ENCODE data around the gene DUS1L. TPM values are rescaled to one million over a fixed set of nuclear protein-coding genes. Genes with fewer than 3 reads are reported as not detected.

Gene DUS1L
- total and polyA plus RNA-seq, 2 experiments from 2014 or later: 71.9 to 160 TPM

GRCh38 chr17:82073446-82073845 lies 7.8 kb upstream of the DUS1L start:
- H3K4me3 ChIP-seq: no peak overlapping the region
- H4K20me1 ChIP-seq (ENCODE audit: insufficient read depth, poor library complexity, severe bottlenecking): no peaks in the 10 kb centered on the region
- TF ChIP-seq CTCF (IDR thresholded peaks at IDR 0.05; ENCODE audit: poor library complexity): no peak
- no peak for TF ChIP-seq EZH2 (IDR thresholded peaks at IDR 0.05; ENCODE audit: borderline replicate concordance)
- TF ChIP-seq EZH2phosphoT487 (IDR thresholded peaks at IDR 0.05; ENCODE audit: low read depth, severe bottlenecking, unreplicated experiment): no peak
- H3K79me2 ChIP-seq: no peaks in the 10 kb centered on the region
- no peaks in the 10 kb centered on the region for H3K27me3 ChIP-seq
- no peaks in the 10 kb centered on the region for H3K9me2 ChIP-seq (replicated peaks; ENCODE audit: insufficient read depth)
- H3K4me1 ChIP-seq (ENCODE audit: insufficient read depth): no peaks in the 10 kb centered on the region
- no peaks in the 10 kb centered on the region for H3K9me3 ChIP-seq (ENCODE audit: low read depth)
- DNase-seq (ENCODE audit: low spot score): no peak
- no peak overlapping the region for H3K4me2 ChIP-seq
- H3K36me3 ChIP-seq (replicated peaks; ENCODE audit: insufficient read depth, low read depth): no peaks in the 10 kb centered on the region
- no peak overlapping the region for H3K27ac ChIP-seq
- H2AFZ ChIP-seq: no peak overlapping the region
- 87% methylated on average over 9 of the region's 9 CpGs for WGBS (ENCODE audit: low lambda C conversion rate, missing lambda C conversion rate)

- Histone ChIP-seq H3K27me3 (no peaks in the 10 kb centered on the region), H3K9me3 (ENCODE audit: low read depth) (no peaks in the 10 kb centered on the region), H3K4me3 (no peak overlapping the region), H2AFZ (no peak overlapping the region), H3K36me3 (replicated peaks; ENCODE audit: insufficient read depth, low read depth) (no peaks in the 10 kb centered on the region), H3K4me1 (ENCODE audit: insufficient read depth) (no peaks in the 10 kb centered on the region), H3K9me2 (replicated peaks; ENCODE audit: insufficient read depth) (no peaks in the 10 kb centered on the region), H3K79me2 (no peaks in the 10 kb centered on the region), H3K27ac (no peak overlapping the region), H3K4me2 (no peak overlapping the region), H4K20me1 (ENCODE audit: insufficient read depth, poor library complexity, severe bottlenecking) (no peaks in the 10 kb centered on the region)
- 80% methylated on average over 6 of the region's 6 CpGs for WGBS (ENCODE audit: low lambda C conversion rate, missing lambda C conversion rate)
- no peak for TF ChIP-seq EZH2 (IDR thresholded peaks at IDR 0.05; ENCODE audit: borderline replicate concordance)
- no peak for TF ChIP-seq EZH2phosphoT487 (IDR thresholded peaks at IDR 0.05; ENCODE audit: low read depth, severe bottlenecking, unreplicated experiment)
- no peak for TF ChIP-seq CTCF (IDR thresholded peaks at IDR 0.05; ENCODE audit: poor library complexity)
- no peak for DNase-seq (ENCODE audit: low spot score)
Measured at GRCh38 chr17:82072827-82073226, 7.2 kb upstream of the DUS1L start.

GRCh38 chr17:82070611-82071010 lies 5.0 kb upstream of the DUS1L start:
- Histone ChIP-seq H4K20me1 (ENCODE audit: insufficient read depth, poor library complexity, severe bottlenecking) (no peaks in the 10 kb centered on the region), H3K27ac (no peak overlapping the region), H3K4me3 (no peak overlapping the region), H3K36me3 (replicated peaks; ENCODE audit: insufficient read depth, low read depth) (no peaks in the 10 kb centered on the region), H3K27me3 (no peaks in the 10 kb centered on the region), H3K9me2 (replicated peaks; ENCODE audit: insufficient read depth) (no peaks in the 10 kb centered on the region), H3K4me2 (no peak overlapping the region), H2AFZ (no peak overlapping the region), H3K9me3 (ENCODE audit: low read depth) (no peaks in the 10 kb centered on the region), H3K79me2 (peaks cover 9% of the 10 kb centered on the region), H3K4me1 (ENCODE audit: insufficient read depth) (peaks cover 5% of the 10 kb centered on the region)
- TF ChIP-seq EZH2 (IDR thresholded peaks at IDR 0.05; ENCODE audit: borderline replicate concordance): no peak
- no peak for DNase-seq (ENCODE audit: low spot score)

- Histone ChIP-seq H3K27ac (no peak overlapping the region), H3K9me3 (ENCODE audit: low read depth) (no peaks in the 10 kb centered on the region), H3K36me3 (replicated peaks; ENCODE audit: insufficient read depth, low read depth) (no peaks in the 10 kb centered on the region), H3K4me3 (peak overlapping the region; percentile 83), H3K4me1 (ENCODE audit: insufficient read depth) (peaks cover 12% of the 10 kb centered on the region), H3K79me2 (peaks cover 17% of the 10 kb centered on the region), H2AFZ (peak overlapping the region; percentile 49), H3K4me2 (peak overlapping the region; percentile 97), H3K9me2 (replicated peaks; ENCODE audit: insufficient read depth) (no peaks in the 10 kb centered on the region), H4K20me1 (ENCODE audit: insufficient read depth, poor library complexity, severe bottlenecking) (no peaks in the 10 kb centered on the region), H3K27me3 (no peaks in the 10 kb centered on the region)
- WGBS (ENCODE audit: low lambda C conversion rate, missing lambda C conversion rate): 3% methylated on average over 35 of the region's 47 CpGs
- peak; percentile 48 for DNase-seq (ENCODE audit: low spot score)
- TF ChIP-seq EZH2phosphoT487 (IDR thresholded peaks at IDR 0.05; ENCODE audit: low read depth, severe bottlenecking, unreplicated experiment): no peak
- no peak for TF ChIP-seq CTCF (IDR thresholded peaks at IDR 0.05; ENCODE audit: poor library complexity)
- no peak for TF ChIP-seq EZH2 (IDR thresholded peaks at IDR 0.05; ENCODE audit: borderline replicate concordance)
Measured at GRCh38 chr17:82065193-82065637, 389 bp downstream of the DUS1L start.
